ENCODE measurements around the gene RBMS1. TPM values are rescaled to one million over a fixed set of nuclear protein-coding genes. Genes with fewer than 3 reads are reported as not detected.

The RBMS1 gene
- total RNA-seq, 1 donor from 2014 or later, result 28.4 TPM

GRCh38 chr2:160433466-160434140 is 60.0 kb downstream of the RBMS1 start:
- Mint-ChIP-seq H3K36me3 (ENCODE audit: low read depth) (peaks cover 19% of the 10 kb centered on the region), H3K4me3 (no peak overlapping the region), H3K27me3 (ENCODE audit: low read depth) (no peaks in the 10 kb centered on the region), H3K9me3 (peaks cover 9% of the 10 kb centered on the region), H3K4me1 (peaks cover 10% of the 10 kb centered on the region), H3K27ac (ENCODE audit: unreplicated experiment) (no peak overlapping the region)
- TF ChIP-seq CTCF (conservative IDR thresholded peaks at IDR 0.05), result no peak
- no peak for DNase-seq (ENCODE audit: low read depth, low spot score)

GRCh38 chr2:160432633-160433032 is 61.0 kb downstream of the RBMS1 start:
- DNase-seq (ENCODE audit: low read depth, low spot score), result no peak
- H3K27me3 Mint-ChIP-seq (ENCODE audit: low read depth), result no peaks in the 10 kb centered on the region
- no peak overlapping the region for H3K4me3 Mint-ChIP-seq
- no peak for TF ChIP-seq CTCF (conservative IDR thresholded peaks at IDR 0.05)
- peaks cover 9% of the 10 kb centered on the region for H3K4me1 Mint-ChIP-seq
- peaks cover 12% of the 10 kb centered on the region for H3K36me3 Mint-ChIP-seq (ENCODE audit: low read depth)
- H3K27ac Mint-ChIP-seq (ENCODE audit: unreplicated experiment), result no peak overlapping the region
- H3K9me3 Mint-ChIP-seq, result peaks cover 6% of the 10 kb centered on the region

- Mint-ChIP-seq H3K27me3 (ENCODE audit: low read depth) (no peaks in the 10 kb centered on the region), H3K36me3 (ENCODE audit: low read depth) (peaks cover 11% of the 10 kb centered on the region), H3K4me3 (no peak overlapping the region), H3K27ac (ENCODE audit: unreplicated experiment) (no peak overlapping the region), H3K4me1 (peaks cover 16% of the 10 kb centered on the region), H3K9me3 (peaks cover 6% of the 10 kb centered on the region)
- TF ChIP-seq CTCF (conservative IDR thresholded peaks at IDR 0.05), result no peak
- DNase-seq (ENCODE audit: low read depth, low spot score), result no peak
Measured at GRCh38 chr2:160431441-160431840, 62.2 kb downstream of the RBMS1 start.

- TF ChIP-seq CTCF (conservative IDR thresholded peaks at IDR 0.05), result no peak
- H3K27ac Mint-ChIP-seq (ENCODE audit: unreplicated experiment), result no peak overlapping the region
- peaks cover 28% of the 10 kb centered on the region for H3K4me1 Mint-ChIP-seq
- no peaks in the 10 kb centered on the region for H3K27me3 Mint-ChIP-seq (ENCODE audit: low read depth)
- H3K9me3 Mint-ChIP-seq, result peaks cover 6% of the 10 kb centered on the region
- DNase-seq (ENCODE audit: low read depth, low spot score), result no peak
- H3K4me3 Mint-ChIP-seq, result no peak overlapping the region
- H3K36me3 Mint-ChIP-seq (ENCODE audit: low read depth), result peaks cover 11% of the 10 kb centered on the region
Measured at GRCh38 chr2:160430001-160430344, 63.6 kb downstream of the RBMS1 start.

- Mint-ChIP-seq H3K27me3 (ENCODE audit: low read depth) (no peaks in the 10 kb centered on the region), H3K27ac (ENCODE audit: unreplicated experiment) (no peak overlapping the region), H3K4me1 (peaks cover 28% of the 10 kb centered on the region), H3K9me3 (peaks cover 6% of the 10 kb centered on the region), H3K36me3 (ENCODE audit: low read depth) (peaks cover 11% of the 10 kb centered on the region), H3K4me3 (no peak overlapping the region)
- DNase-seq (ENCODE audit: low read depth, low spot score), result no peak
- peak; percentile 80 for TF ChIP-seq CTCF (conservative IDR thresholded peaks at IDR 0.05)
Measured at GRCh38 chr2:160429248-160430000, 64.2 kb downstream of the RBMS1 start.
